Pancreas (tissue), 10 donors: ENCODE data around the gene VPS35L. TPM values are rescaled to one million over a fixed set of nuclear protein-coding genes. Genes with fewer than 3 reads are reported as not detected.
A peak's percentile ranks its signal among the peaks of the same experiment; 100 is the strongest.

ENCODE experiments used
- ATAC-seq, 4 donors: fragments of 200-7000 bp; cut with Tn5 transposase; one replicate each; pipeline versions ENCODE4 v1.8.0 to v1.9.1; 2020; ENCODE audit warnings: mild to moderate bottlenecking in 4 of 4, moderate library complexity in 4 of 4
- DNase-seq, 6 donors: peaks; one replicate each; pipeline ENCODE4 v3.0.0-alpha.2; 2020
- FAIRE-seq: peaks from 2 replicates; lab custom pipeline; 2012; peaks lifted over from hg19 to GRCh38; lab: Jason Lieb, UNC
- H3K27ac ChIP-seq, 4 donors: fragments of 200-600 bp; sonication (generic); 1 replicate in 3 of 4; 2 replicates in 1 of 4; pipeline versions ENCODE4 v1.5.0 to v1.8.0; 2020
- H3K27me3 ChIP-seq, 4 donors: fragments of 200-600 bp; one replicate each; pipeline ENCODE4 v1.8.0; 2021
- H3K36me3 ChIP-seq, 3 donors: fragments of 200-600 bp; sonication (generic) in 1 of 3; one replicate each; pipeline versions ENCODE4 v1.5.0 to v1.8.0; 2020 to 2021
- H3K4me1 ChIP-seq, 3 donors: fragments of 200-600 bp; one replicate each; pipeline ENCODE4 v1.8.0; 2021
- H3K4me3 ChIP-seq, 4 donors: fragments of 200-600 bp; sonication (generic) in 2 of 4; one replicate each; pipeline versions ENCODE4 v1.5.0 to v1.8.0; 2020 to 2021
- H3K9me3 ChIP-seq, 4 donors: fragments of 200-600 bp; one replicate each; pipeline ENCODE4 v1.8.0; 2021
- WGBS, 2 donors: extraction: QIAGEN DNeasy Blood & Tissue Kit; methylation state at CpG; one replicate each; pipeline ENCODE4 v1.1.7; 2013; 5-methylcytosine and 5-hydroxymethylcytosine counted together
- intact Hi-C, 3 donors: fragments of 100-400 bp; cut with DNase I; formaldehyde crosslinking; loops; one replicate each; pipeline versions ENCODE4 v1.11.1 to v1.14.2; 2022
- polyA plus RNA-seq, 2 donors: library from polyadenylated mRNA; stranded (reverse); fragments of 200-250 nt; gene quantifications; one replicate each; pipeline ENCODE4 v1.2.3, GENCODE V29; 2013
- total RNA-seq, 6 donors: library from RNA; stranded (reverse); fragmentation: NEBNext Ultra II Directional in 4 of 6; extraction: Animal tissue kit (Norgen Biotek cat#: 25700) in 4 of 6; gene quantifications; one replicate each; pipeline versions ENCODE4 v1.2.1 to v1.2.4, GENCODE V29; 2021 to 2023
- TF ChIP-seq, protein P1 (sequence below), 4 donors: fragments of 200-600 bp; sonication (generic) in 3 of 4; IDR thresholded peaks; one replicate each; pipeline versions ENCODE4 v1.5.0 to v1.8.0; 2021; ENCODE audit warnings: antibody characterized with exemption in 4 of 4
- donor health status: healthy with polysubstance abuse.
- donor health status: DM: no; HTN: no; CAD: no; lungs with moderate emphysema.
- donor health status: DM: no; HTN: no; CAD: no.
- donor health status: control.
- donor health status: control.
- donor health status: Bipolar disorder and iron deficiency.
- donor health status: DM: yes; HTN: yes; CAD: no.
- donor health status: DM: no; HTN: no; CAD: no.
- donor health status: DM: no; HTN: no; CAD: no.
- donor health status: DM: yes; HTN: yes; CAD: no.

VPS35L gene
- total and polyA plus RNA-seq, 8 donors = 15.2 to 35.3 (median 22.3) TPM

GRCh38 chr16:19601083-19601976 is 45.8 kb downstream of the VPS35L start:
- peak; percentile 35 to 70 (median 61) for ATAC-seq

DNA sequence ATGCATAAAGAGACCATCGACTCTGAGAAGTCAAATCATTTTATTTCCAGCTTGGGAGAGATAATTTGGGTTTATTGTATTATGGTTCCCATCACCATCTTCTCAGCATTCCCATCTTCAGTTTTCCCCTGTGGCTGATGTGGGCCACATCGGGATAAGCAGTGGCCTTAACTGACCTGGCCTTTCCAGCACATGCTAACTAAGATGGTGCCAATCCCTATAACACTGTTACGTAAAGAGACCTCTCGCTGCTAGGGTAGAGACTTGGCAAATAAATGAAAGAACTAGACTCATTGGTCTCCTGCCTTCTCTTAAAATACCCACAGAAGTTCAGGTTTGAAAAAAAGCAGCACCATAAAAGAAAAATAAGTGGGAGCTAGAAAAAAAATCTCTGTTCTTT is 49.4 kb downstream of the VPS35L start:
- 78 to 81% methylated on average over 4 of the region's 4 CpGs for WGBS, 2 donors
- Histone ChIP-seq H3K27ac (no peak overlapping the region), H3K4me1 (no peaks in the 10 kb centered on the region), H3K36me3 (peaks cover 0 to 4% (median 0%) of the 10 kb centered on the region in 3 donors), H3K27me3 (no peaks in the 10 kb centered on the region), H3K4me3 (no peak overlapping the region), H3K9me3 (no peaks in the 10 kb centered on the region)
- FAIRE-seq = no peak
- no peak for ATAC-seq
- intact Hi-C loops = loop anchor here in 1 of 3 donors (5.0 kb wide), 1 partner anchor 282 kb away; no protein-coding TSS in a partner anchor
- no peak for DNase-seq
- TF ChIP-seq, protein P1, sequence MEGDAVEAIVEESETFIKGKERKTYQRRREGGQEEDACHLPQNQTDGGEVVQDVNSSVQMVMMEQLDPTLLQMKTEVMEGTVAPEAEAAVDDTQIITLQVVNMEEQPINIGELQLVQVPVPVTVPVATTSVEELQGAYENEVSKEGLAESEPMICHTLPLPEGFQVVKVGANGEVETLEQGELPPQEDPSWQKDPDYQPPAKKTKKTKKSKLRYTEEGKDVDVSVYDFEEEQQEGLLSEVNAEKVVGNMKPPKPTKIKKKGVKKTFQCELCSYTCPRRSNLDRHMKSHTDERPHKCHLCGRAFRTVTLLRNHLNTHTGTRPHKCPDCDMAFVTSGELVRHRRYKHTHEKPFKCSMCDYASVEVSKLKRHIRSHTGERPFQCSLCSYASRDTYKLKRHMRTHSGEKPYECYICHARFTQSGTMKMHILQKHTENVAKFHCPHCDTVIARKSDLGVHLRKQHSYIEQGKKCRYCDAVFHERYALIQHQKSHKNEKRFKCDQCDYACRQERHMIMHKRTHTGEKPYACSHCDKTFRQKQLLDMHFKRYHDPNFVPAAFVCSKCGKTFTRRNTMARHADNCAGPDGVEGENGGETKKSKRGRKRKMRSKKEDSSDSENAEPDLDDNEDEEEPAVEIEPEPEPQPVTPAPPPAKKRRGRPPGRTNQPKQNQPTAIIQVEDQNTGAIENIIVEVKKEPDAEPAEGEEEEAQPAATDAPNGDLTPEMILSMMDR (IDR thresholded peaks at IDR 0.05) = no peak

More at GRCh38 chr16:19601083-19601976, 45.8 kb downstream of the VPS35L start:
- Histone ChIP-seq H3K27ac (no peak overlapping the region), H3K36me3 (peaks cover 0 to 4% (median 0%) of the 10 kb centered on the region in 3 donors), H3K27me3 (no peaks in the 10 kb centered on the region), H3K4me1 (no peaks in the 10 kb centered on the region), H3K9me3 (no peaks in the 10 kb centered on the region), H3K4me3 (no peak overlapping the region)
- DNase-seq (peak in 1 of 6 donors; percentile 35), FAIRE-seq (no peak)
- intact Hi-C loops = loop anchor here in 1 of 3 donors (5.0 kb wide), 1 partner anchor 286 kb away; no protein-coding TSS in a partner anchor
- TF ChIP-seq, protein P1 (IDR thresholded peaks at IDR 0.05) = peak; percentile 29 to 49 (median 32)
- WGBS, 2 donors = 56 to 61% methylated on average over 13 of the region's 13 CpGs

DNA sequence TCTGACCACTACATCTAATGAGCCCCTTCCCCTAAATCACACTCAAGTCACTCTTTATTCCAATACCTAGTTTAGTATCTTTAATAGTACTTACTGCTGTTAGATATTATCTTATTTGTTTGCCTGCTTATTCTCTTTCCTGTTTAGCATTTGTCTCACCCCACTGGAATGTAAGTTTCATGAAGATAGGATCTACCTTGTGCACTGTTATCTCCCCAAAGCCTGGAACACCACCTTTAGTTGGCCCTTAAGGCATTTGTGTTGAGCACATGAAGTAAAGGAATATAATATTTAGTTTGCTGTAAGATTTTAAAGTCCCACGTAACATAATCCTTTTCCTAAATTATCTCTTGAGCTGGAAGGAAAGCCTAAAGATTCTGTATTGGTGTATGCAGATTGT is 50.2 kb downstream of the VPS35L start:
- Histone ChIP-seq H3K36me3 (peaks cover 0 to 4% (median 0%) of the 10 kb centered on the region in 3 donors), H3K9me3 (no peaks in the 10 kb centered on the region), H3K27me3 (no peaks in the 10 kb centered on the region), H3K4me3 (no peak overlapping the region), H3K4me1 (no peaks in the 10 kb centered on the region), H3K27ac (no peak overlapping the region)
- no peak for FAIRE-seq
- TF ChIP-seq, protein P1 (IDR thresholded peaks at IDR 0.05) = no peak
- WGBS, 2 donors = 89 to 100% methylated on average over 1 of the region's 1 CpG
- no peak for ATAC-seq
- DNase-seq = no peak
- intact Hi-C loops = no loop called here

- Histone ChIP-seq H3K36me3 (no peaks in the 10 kb centered on the region), H3K4me1 (no peaks in the 10 kb centered on the region), H3K27me3 (no peaks in the 10 kb centered on the region), H3K4me3 (no peak overlapping the region), H3K9me3 (no peaks in the 10 kb centered on the region), H3K27ac (no peak overlapping the region)
- DNase-seq (no peak), FAIRE-seq (no peak), ATAC-seq (no peak)
- TF ChIP-seq, protein P1 (IDR thresholded peaks at IDR 0.05) = no peak
- WGBS, 2 donors = 93 to 95% methylated on average over 8 of the region's 8 CpGs
- intact Hi-C loops = no loop called here
These were observed 52.2 kb downstream of the VPS35L start for GRCh38 chr16:19607616-19608280.
